Measurements from ENCODE around the gene GRM7.

DNA sequence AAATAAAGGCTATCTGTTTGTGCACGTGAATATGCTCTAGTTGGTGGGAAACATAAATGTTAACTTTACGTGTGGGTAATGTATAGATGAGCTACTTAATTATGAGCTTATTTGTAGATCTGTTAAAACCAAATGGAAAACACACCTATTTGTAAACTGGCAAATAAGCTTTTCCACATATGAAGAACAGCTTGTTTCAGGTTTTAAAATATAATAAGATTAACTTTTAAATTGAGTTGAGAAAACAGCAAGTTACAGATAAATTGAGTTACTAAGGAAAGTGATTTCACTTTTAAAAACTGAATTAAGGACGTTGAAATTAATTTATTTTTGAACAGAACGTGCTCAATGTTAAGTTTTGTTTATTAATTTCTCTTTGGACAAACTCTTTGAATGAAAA, 140.5 kb downstream of the GRM7 start:
- TF ChIP-seq TAF1 (IDR thresholded peaks at IDR 0.05; ENCODE audit: borderline replicate concordance, insufficient read depth, low read length) (no peak), SIN3A (IDR thresholded peaks at IDR 0.05; ENCODE audit: borderline replicate concordance, insufficient read depth, low read length) (no peak), POLR2AphosphoS5 (IDR thresholded peaks at IDR 0.05; ENCODE audit: low read depth, low read length) (no peak)
- TF ChIP-seq, protein P1, sequence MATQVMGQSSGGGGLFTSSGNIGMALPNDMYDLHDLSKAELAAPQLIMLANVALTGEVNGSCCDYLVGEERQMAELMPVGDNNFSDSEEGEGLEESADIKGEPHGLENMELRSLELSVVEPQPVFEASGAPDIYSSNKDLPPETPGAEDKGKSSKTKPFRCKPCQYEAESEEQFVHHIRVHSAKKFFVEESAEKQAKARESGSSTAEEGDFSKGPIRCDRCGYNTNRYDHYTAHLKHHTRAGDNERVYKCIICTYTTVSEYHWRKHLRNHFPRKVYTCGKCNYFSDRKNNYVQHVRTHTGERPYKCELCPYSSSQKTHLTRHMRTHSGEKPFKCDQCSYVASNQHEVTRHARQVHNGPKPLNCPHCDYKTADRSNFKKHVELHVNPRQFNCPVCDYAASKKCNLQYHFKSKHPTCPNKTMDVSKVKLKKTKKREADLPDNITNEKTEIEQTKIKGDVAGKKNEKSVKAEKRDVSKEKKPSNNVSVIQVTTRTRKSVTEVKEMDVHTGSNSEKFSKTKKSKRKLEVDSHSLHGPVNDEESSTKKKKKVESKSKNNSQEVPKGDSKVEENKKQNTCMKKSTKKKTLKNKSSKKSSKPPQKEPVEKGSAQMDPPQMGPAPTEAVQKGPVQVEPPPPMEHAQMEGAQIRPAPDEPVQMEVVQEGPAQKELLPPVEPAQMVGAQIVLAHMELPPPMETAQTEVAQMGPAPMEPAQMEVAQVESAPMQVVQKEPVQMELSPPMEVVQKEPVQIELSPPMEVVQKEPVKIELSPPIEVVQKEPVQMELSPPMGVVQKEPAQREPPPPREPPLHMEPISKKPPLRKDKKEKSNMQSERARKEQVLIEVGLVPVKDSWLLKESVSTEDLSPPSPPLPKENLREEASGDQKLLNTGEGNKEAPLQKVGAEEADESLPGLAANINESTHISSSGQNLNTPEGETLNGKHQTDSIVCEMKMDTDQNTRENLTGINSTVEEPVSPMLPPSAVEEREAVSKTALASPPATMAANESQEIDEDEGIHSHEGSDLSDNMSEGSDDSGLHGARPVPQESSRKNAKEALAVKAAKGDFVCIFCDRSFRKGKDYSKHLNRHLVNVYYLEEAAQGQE (IDR thresholded peaks at IDR 0.05; ENCODE audit: insufficient read depth in 1 of 2, low read depth in 2 of 2, low read length in 2 of 2), result no peak

Measured in PFSK-1 (cell line).